ENCODE measurements around the gene AURKB.

Gene AURKB

GRCh38 chr17:8209907-8210760, at the start of gene AURKB:
TSS of gene AURKB (minus strand) at chr17:8210575. CDS start at chr17:8210224, 351 bp downstream.
- peak within 1 kb of the TSS; percentile 68 for H3K27ac ChIP-seq
- H3K36me3 ChIP-seq = peaks cover 6% of the 10 kb centered on the region
- peak within 1 kb of the TSS; percentile 67 to 73 for H3K4me3 ChIP-seq (ENCODE audit: low read depth in 1 of 2, low read length in 1 of 2)
- H3K9me3 ChIP-seq = no peaks in the 10 kb centered on the region
- peaks cover 23 to 28% of the 10 kb centered on the region in 2 experiments for H3K4me1 ChIP-seq (ENCODE audit: control insufficient read depth in 1 of 2, insufficient read depth in 1 of 2, low read depth in 1 of 2, low read length in 1 of 2)
- H3K27me3 ChIP-seq = no peaks in the 10 kb centered on the region
- no peak for TF ChIP-seq CTCF (IDR thresholded peaks at IDR 0.05)

GRCh38 chr17:8257801-8258200, 47.4 kb upstream of the AURKB start:
- Histone ChIP-seq H3K9me3 (no peaks in the 10 kb centered on the region), H3K4me1 (ENCODE audit: control insufficient read depth in 1 of 2, insufficient read depth in 1 of 2, low read depth in 1 of 2, low read length in 1 of 2) (no peaks in the 10 kb centered on the region), H3K36me3 (no peaks in the 10 kb centered on the region), H3K27ac (no peak overlapping the region), H3K27me3 (no peaks in the 10 kb centered on the region), H3K4me3 (ENCODE audit: low read depth in 1 of 2, low read length in 1 of 2) (no peak overlapping the region)
- no peak for TF ChIP-seq CTCF (IDR thresholded peaks at IDR 0.05)

GRCh38 chr17:8256691-8257090, 46.3 kb upstream of the AURKB start:
- TF ChIP-seq CTCF (IDR thresholded peaks at IDR 0.05) = no peak
- Histone ChIP-seq H3K27ac (no peak overlapping the region), H3K36me3 (no peaks in the 10 kb centered on the region), H3K9me3 (no peaks in the 10 kb centered on the region), H3K27me3 (no peaks in the 10 kb centered on the region), H3K4me3 (ENCODE audit: low read depth in 1 of 2, low read length in 1 of 2) (no peak overlapping the region), H3K4me1 (ENCODE audit: control insufficient read depth in 1 of 2, insufficient read depth in 1 of 2, low read depth in 1 of 2, low read length in 1 of 2) (no peaks in the 10 kb centered on the region)

- Histone ChIP-seq H3K4me1 (ENCODE audit: control insufficient read depth in 1 of 2, insufficient read depth in 1 of 2, low read depth in 1 of 2, low read length in 1 of 2) (no peaks in the 10 kb centered on the region), H3K27me3 (no peaks in the 10 kb centered on the region), H3K9me3 (no peaks in the 10 kb centered on the region), H3K27ac (no peak overlapping the region), H3K4me3 (ENCODE audit: low read depth in 1 of 2, low read length in 1 of 2) (no peak overlapping the region), H3K36me3 (no peaks in the 10 kb centered on the region)
- TF ChIP-seq CTCF (IDR thresholded peaks at IDR 0.05) = no peak
These were observed 45.9 kb upstream of the AURKB start for GRCh38 chr17:8256291-8256690.

GRCh38 chr17:8255499-8255898, 45.1 kb upstream of the AURKB start:
- Histone ChIP-seq H3K27me3 (no peaks in the 10 kb centered on the region), H3K4me1 (ENCODE audit: control insufficient read depth in 1 of 2, insufficient read depth in 1 of 2, low read depth in 1 of 2, low read length in 1 of 2) (no peaks in the 10 kb centered on the region), H3K4me3 (ENCODE audit: low read depth in 1 of 2, low read length in 1 of 2) (no peak overlapping the region), H3K9me3 (no peaks in the 10 kb centered on the region), H3K27ac (no peak overlapping the region), H3K36me3 (no peaks in the 10 kb centered on the region)
- no peak for TF ChIP-seq CTCF (IDR thresholded peaks at IDR 0.05)
